ENCODE data around the gene PCSK4.
"Not testable (repeated sequence)": the region's sequence is repeated elsewhere in the genome, so short reads cannot be mapped to it uniquely, and the experiment has no call there.

PCSK4 gene

DNA sequence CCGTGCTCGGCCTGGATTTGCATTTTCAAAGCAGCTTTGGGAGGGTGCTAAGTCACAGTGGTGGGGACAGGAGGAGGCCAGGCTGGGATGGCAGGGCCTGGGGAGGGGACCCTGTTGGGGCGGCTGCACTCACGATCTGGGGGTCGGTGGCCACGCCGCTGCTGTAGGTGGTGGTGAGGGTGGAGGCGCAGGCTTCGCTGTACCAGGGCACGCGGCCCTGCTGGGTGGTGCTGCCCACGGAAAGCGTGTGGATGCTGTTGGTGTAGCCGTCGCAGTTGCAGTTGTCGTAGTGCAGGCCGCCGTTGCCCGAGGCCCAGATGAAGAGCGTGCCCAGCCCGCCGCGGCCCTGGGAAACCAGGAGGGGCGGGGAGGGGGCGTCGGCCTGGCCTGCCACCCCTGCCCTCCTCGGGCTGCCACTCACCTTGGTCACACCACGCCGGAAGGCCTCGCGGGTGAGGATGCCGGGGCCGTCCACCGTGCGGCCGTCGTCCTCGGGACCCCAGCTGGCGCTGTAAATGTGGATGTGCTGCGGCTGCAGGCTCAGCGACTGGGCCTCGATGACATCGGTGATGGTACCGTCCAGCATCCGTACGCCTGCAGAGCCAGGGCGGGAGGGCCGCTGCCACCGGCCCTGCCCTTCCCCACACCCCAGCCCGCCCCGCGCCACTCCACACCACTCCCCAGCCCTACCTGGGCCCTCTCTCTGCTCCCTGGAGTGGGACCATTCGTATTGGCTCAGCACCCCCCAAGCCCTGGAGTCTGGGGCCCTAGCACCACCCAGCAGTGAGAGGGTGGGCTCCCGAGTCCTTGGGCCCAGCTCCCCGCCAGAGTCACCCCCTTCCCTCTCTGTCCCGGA, 3.2 kb downstream of the PCSK4 start:
- no peak for DNase-seq

GRCh38 chr19:1483979-1484428, 6.1 kb downstream of the PCSK4 start:
- no peak for DNase-seq

- no peak for DNase-seq
These were observed 6.8 kb downstream of the PCSK4 start for GRCh38 chr19:1483131-1483978.

GRCh38 chr19:1482361-1483130, 7.6 kb downstream of the PCSK4 start:
- DNase-seq, result no peak

DNA sequence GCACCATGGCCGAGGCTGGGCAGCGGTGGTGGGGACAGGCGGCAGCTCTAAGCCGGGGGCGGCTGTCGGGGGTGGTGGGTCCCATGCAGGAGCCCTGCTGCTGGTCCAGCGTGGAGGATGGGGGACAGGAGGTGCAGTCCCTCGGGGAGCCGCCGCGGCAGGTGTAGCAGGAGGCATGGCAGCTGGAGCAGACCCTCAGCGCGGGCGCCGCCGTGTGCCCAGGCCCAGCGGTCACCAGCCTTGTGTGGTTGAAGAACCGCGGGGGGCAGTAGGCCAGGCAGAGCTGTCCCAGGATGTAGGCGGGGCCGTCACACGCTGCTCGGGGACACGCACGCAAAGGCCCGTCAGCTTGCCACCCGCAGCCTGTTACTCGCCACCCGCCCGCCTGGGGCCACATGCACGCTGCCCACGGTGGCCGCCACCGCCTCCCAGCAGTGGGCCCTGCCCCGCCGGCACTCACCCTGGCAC, 8.2 kb downstream of the PCSK4 start:
- no peak for DNase-seq

GRCh38 chr19:1481224-1481892, 8.8 kb downstream of the PCSK4 start:
- no peak for DNase-seq

- DNase-seq, result peak; percentile 68
These were observed 11.0 kb downstream of the PCSK4 start, which contains the start of gene C19orf25 for GRCh38 chr19:1478934-1479707. C19orf25 (minus strand) TSS chr19:1479215; CDS start chr19:1478903, 312 bp downstream.

GRCh38 chr19:1477056-1477455, 13.1 kb downstream of the PCSK4 start:
- DNase-seq, result not testable (repeated sequence)

DNA sequence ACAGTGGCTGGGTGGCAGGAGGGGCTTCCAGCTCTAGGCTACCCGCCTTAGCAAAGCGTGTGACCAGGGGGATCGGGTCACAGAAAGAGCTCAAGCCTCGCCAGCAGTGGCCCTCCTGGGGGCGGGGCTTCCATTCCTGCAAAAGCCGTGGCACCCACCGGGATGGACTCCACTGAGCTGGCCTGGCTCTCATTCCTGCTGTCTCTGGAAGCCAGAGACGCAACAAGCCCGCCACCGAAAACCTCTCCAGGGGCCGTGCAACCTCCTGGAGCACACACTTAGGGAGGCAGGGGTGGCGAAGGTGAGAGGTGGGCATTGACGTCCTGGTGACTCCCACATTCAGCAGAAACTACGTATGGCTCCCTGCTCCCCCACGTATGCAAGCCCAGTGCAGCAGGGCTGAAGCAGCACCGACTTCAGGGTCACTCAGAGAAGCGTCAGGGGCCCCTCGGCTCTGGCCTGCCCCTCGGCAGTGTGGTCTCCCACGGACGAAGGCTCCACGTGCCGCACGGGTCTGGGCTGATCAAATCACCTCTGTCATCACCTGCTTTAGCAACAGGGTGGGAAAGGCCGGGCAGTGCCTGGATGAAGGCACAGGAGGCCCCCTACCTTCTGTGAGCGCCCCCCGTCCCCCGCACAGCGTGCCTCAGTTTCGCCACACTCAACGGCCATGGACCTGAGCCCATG, 14.3 kb downstream of the PCSK4 start:
- no peak for DNase-seq

DNA sequence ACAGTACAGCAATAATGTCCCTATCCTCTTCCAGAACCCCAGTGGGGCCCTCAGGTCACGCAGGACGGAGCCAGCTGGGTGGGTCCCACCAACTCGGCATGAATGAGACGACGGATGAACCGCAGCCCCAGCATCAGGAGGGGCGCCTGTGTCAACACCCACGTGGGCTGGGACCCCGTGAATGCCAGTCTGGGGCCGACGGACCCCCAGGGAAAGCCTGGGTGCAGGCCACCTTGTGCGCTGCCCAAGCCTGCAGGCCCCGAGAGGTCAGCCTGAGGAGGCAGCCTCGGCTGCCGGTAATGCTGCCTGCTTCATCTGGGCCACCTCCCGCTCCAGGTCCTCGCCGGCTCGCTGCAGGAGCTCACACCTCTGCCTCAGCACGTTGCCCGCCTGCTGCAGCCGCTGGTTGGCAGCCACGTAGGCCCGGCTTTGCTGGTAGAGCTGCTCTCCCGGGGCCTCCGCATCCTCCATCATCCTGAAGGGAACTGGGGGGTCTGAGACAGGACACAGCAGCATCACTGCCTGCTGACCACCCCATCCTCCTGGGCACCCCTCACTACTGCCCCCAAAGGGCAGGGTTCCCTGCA, 15.3 kb downstream of the PCSK4 start:
- DNase-seq, result no peak

GRCh38 chr19:1474011-1474764, 16.0 kb downstream of the PCSK4 start:
- no peak for DNase-seq

GRCh38 chr19:1473085-1473851, 16.9 kb downstream of the PCSK4 start:
- DNase-seq, result no peak

DNA sequence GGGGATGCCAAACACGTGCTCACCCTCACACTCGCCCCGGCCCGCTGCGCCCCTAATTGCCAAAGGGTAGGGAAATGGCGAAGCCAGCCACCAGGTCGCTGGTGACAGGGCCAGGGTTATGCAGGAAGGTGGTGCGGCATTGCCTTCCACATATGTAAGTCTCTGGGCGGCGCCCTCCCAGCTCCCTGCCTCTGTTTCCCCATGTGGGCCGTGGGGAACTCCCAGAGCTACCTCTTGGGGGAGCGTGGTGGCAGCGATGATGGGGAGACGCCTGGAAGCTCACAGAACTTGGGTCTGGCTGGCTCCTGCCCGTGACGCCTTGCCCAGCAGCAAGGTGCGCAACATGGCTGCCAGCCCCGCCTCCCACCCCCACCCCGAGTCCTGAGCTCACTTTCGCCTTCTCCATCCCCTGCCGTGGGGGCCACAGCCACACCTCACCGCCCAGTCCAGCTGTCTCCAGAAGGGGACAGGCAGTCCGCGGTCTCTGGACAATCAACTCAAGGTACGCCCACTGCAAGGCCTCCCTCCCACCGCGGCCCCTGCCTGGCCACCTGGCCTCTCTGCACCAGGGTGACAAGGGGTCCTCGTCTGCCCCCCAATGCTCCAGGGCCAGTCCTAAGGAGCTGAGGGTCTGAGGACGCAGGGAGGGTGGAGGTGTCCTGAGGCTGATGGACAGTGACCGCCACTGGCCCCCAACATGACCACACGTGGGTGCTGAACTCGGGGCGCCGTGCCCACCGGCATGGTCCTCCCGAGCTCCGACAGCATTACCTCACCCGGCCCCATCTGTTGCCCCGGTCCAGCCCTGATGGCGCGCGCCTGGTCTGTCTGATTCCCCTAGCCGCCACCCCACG, 17.7 kb downstream of the PCSK4 start:
- DNase-seq, result peak; percentile 29

DNA sequence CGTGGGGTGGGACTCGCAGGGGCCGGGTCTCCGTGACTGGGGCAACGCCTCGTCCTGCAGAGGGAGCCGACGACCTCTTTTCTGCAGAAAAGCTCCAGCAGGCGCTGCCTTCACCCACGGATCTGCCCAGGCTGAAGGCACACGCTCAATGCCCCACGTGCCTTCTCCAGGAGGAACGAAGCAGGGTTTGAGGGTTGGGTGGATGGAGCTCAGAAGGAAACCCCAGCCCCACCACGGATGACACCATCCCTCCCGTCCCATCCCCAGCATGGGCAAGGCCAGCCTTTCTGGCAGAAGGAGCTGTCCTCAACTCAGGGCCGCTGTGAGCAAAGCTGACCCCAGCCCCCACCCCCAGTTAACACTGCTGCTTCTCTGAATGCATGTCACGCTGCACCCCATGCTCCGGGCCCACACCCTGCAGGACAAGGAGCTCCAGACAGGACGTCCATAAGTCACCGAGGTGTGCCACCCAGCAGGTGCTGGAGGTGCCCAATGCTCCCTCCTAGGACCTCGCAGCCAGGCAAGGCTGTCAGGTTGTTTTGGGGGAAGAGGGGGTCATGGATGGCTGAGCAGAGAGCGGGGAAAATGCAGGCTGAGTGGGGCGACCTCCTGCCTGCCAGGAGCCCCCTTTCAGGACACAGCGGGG, 18.5 kb downstream of the PCSK4 start:
- DNase-seq, result no peak

- DNase-seq, result no peak
These were observed 19.1 kb downstream of the PCSK4 start for GRCh38 chr19:1471010-1471514.

- peak; percentile 21 for DNase-seq
These were observed 19.7 kb downstream of the PCSK4 start for GRCh38 chr19:1470305-1471009.

DNA sequence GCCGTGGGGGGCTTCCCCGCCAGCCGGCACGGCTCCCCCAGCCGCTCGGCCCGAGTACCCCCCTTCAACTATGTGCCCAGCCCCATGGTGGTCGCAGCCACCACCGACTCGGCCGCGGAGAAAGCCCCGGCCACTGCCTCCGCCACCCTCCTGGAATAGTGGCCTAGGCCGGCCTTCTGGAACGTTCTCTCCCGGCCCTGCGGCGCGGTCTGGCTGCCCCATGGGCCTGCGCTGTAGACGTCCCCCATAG, 20.2 kb downstream of the PCSK4 start:
- no peak for DNase-seq
